Activated CD4-positive, alpha-beta memory T cell treated with anti-CD3 and anti-CD28 coated beads, Interleukin-2, amount 10 ng/mL, durations not matched to agents 7 days and 5 days (primary cell): ENCODE measurements around the gene TEX22. TPM values are rescaled to one million over a fixed set of nuclear protein-coding genes. Genes with fewer than 3 reads are reported as not detected.

Source experiments
- CTCF ChIA-PET: fragments of 350-600 bp; sonication (Branson Sonifier 250); formaldehyde crosslinking; loops from one replicate; lab custom pipeline; 2021; ENCODE audit warnings: antibody characterized with exemption, inconsistent platforms; lab: Charles Lee
- POLR2A ChIA-PET: fragments of 350-600 bp; sonication (Branson Sonifier 250); formaldehyde crosslinking; loops from one replicate; lab custom pipeline; 2021; ENCODE audit warnings: antibody characterized with exemption; lab: Charles Lee
- DNase-seq: peaks from one replicate; pipeline ENCODE4 v3.0.0-alpha.2; 2020
- H3K27ac Mint-ChIP-seq: one replicate; pipeline ENCODE4 v1.8.0; 2021; ENCODE audit warnings: mild to moderate bottlenecking, mixed read lengths
- H3K27me3 Mint-ChIP-seq: one replicate; pipeline ENCODE4 v1.8.0; 2021; ENCODE audit warnings: mixed read lengths
- H3K36me3 Mint-ChIP-seq: one replicate; pipeline ENCODE4 v1.8.0; 2021; ENCODE audit warnings: low read depth, mixed read lengths
- H3K4me1 Mint-ChIP-seq: one replicate; pipeline ENCODE4 v1.8.0; 2021; ENCODE audit warnings: mixed read lengths
- H3K4me3 Mint-ChIP-seq: one replicate; pipeline ENCODE4 v1.8.0; 2021; ENCODE audit warnings: mild to moderate bottlenecking, mixed read lengths
- H3K9me3 Mint-ChIP-seq: one replicate; pipeline ENCODE4 v1.8.0; 2021; ENCODE audit warnings: mixed read lengths
- total RNA-seq, 2 experiments: library from RNA; stranded (reverse); gene quantifications; one replicate each; pipeline ENCODE4 v1.2.3, GENCODE V29; 2021

The TEX22 gene
- total RNA-seq, 2 experiments from 2014 or later: 2.6 to 4.4 TPM

DNA sequence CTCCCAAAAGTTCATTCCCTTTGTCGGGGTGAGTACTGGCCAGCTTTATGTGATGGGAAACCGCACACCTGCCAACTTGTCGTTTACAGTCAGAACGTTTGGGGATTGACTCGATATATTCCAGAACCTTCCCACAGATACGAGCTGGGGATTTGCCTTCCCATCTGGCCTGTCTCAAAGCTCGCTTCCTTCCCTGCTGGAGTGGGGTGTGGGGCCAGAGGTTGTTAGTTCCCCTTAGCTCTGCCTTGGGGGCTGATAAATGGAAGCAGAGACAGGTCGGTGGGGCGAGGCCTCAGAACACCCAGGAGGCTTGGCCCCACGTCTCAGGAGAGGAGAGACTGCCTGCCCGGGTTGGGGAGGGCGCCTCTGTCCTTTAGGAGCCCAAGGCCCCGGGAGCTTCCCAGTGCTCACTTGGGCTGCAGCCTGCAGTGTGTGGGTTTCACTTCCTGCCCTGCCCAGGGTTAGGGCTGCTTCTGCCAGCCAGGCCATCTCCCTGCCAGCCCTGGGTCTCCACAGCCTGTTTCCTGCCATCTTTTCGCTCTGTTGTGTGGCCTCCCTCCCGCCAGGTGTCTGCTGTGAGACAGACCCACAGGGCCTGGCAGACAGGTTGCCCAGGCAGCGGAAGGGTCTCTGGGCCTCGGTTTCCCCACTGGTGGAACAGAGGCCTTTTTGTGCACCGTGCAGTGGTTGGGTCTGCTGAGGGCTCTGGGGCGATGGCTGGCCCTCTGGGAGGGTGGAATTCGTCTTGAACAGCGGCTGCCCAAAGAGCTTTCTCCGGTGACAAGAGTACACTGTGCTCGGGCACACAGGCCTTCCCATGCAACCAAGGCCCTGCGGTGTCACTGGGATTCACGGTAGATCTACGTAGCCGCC is 8.1 kb upstream of the TEX22 start:
- H3K36me3 Mint-ChIP-seq: no peaks in the 10 kb centered on the region
- peaks cover 15% of the 10 kb centered on the region for H3K4me1 Mint-ChIP-seq
- no peak overlapping the region for H3K4me3 Mint-ChIP-seq
- no peak for DNase-seq
- H3K27ac Mint-ChIP-seq: no peak overlapping the region
- H3K9me3 Mint-ChIP-seq: no peaks in the 10 kb centered on the region
- H3K27me3 Mint-ChIP-seq: no peaks in the 10 kb centered on the region
- CTCF ChIA-PET: interaction anchor here (0.7 to 1.3 kb wide), 4 partner anchors 8 to 90 kb away, joined by 3 to 4 read pairs (median 3); partner anchors contain the start of gene TEX22
- POLR2A ChIA-PET: interaction anchor here (0.8 to 1.8 kb wide), 3 partner anchors 8 to 96 kb away, joined by 3 to 11 read pairs (median 5); partner anchors contain the start of genes CRIP1 and TEX22

DNA sequence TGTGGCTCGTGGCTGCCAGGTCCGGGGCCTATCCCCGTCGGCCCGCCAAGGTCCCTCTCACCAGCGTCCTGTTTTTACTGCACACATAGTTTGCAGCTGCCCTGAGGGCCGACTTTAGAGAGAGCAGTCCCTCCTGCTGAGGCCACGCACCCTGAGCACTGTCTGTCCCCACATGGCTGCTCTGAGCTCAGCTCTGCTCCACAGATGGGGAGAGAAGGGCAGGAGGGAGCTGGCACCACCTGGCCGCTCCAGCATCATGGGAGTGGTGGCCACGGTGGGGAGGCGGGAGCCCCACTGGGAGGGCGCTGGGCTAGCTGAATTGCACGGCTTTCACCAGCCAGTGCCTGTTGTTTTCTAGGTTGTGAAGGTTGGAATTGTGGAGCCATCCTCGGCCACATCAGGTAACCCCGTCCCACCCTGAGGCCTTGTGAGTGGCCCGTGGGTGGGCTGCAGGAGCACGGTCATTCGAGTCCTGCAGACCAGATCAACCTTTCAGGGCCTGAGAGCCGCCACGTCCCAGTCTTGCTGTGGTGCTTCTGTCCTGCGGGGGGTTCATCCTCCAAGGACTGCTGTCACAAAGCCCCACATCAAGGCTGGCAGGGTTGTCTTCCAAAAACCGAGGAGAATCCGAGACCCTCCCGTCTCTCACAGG is 7.4 kb upstream of the TEX22 start:
- no peaks in the 10 kb centered on the region for H3K27me3 Mint-ChIP-seq
- no peaks in the 10 kb centered on the region for H3K36me3 Mint-ChIP-seq
- no peaks in the 10 kb centered on the region for H3K9me3 Mint-ChIP-seq
- peaks cover 15% of the 10 kb centered on the region for H3K4me1 Mint-ChIP-seq
- H3K27ac Mint-ChIP-seq: no peak overlapping the region
- ChIA-PET POLR2A (interaction anchor here (1.2 kb wide), 1 partner anchor 95 kb away, joined by 3 read pairs; the partner anchor contains the start of gene CRIP1), CTCF (no interaction called here)
- DNase-seq: no peak
- no peak overlapping the region for H3K4me3 Mint-ChIP-seq

DNA sequence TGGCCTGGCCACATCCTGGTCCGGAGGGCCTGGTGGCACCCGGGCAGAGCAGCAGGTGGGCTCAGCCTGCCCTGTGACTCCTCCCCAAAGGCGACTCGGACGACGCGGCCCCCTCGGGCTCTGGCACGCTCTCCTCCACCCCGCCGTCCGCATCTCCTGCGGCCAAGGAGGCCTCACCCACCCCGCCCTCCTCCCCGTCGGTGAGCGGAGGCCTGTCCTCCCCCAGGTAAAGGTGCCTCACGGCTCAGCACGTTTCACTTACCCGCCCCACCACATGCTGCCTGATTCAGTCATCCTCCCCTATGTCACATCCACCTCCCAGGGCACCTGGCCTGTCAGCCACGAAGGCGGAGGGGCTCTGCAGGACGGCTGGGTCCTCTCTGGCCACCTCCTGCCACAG is 6.8 kb upstream of the TEX22 start:
- POLR2A ChIA-PET: interaction anchor here (1.2 to 1.5 kb wide), 2 partner anchors 95 to 99 kb away, joined by 3 read pairs; partner anchors contain the start of gene CRIP1
- Mint-ChIP-seq H3K36me3 (no peaks in the 10 kb centered on the region), H3K27ac (no peak overlapping the region), H3K9me3 (no peaks in the 10 kb centered on the region), H3K4me3 (no peak overlapping the region), H3K4me1 (peaks cover 15% of the 10 kb centered on the region), H3K27me3 (no peaks in the 10 kb centered on the region)
- DNase-seq: no peak
- CTCF ChIA-PET: no interaction called here

DNA sequence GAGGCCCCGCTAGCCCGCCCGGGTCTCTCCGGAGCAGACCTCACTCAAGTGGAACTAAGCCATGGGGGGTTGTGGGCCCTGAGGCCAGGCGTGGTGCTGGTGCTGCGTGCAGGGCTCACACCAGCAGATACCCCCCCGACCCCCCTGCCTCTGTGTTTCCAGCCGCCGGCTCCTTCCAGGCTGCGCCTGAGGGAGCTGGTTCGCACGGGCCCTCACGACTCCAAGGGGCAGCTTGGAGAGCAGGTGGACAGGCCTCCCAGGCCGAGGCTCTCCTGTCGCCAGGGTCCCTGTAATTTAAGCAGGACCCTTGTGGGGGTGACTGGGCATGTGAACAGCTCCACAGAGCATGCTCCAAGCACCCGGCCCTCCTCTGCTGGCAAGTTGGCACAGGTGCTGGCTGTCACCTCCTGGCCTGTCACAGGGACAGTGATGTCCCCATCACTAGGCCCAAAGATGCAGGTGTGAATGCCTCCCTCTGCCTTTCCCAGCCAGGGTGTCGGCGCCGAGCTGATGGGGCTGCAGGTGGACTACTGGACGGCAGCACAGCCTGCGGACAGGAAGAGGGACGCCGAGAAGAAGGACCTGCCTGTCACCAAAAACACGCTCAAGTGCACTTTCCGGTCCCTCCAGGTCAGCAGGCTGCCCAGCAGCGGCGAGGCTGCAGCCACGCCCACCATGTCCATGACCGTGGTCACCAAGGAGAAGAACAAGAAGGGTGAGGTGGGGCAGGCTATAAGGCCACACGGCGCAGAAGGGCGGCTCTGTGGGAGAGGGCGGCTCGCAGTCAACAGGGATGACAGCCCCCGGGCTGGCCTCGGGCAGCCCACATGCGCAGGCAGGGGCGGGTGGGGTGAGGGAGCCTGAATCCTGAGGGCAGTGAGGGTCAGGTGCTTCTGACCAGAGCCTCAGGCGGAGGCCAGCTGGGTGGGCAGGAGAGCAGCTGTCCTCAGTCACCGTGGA is 5.9 kb upstream of the TEX22 start:
- ChIA-PET CTCF (no interaction called here), POLR2A (interaction anchor here (0.6 to 1.5 kb wide), 2 partner anchors 19 to 98 kb away, joined by 3 read pairs; no protein-coding TSS in a partner anchor)
- DNase-seq: no peak
- Mint-ChIP-seq H3K4me1 (peaks cover 15% of the 10 kb centered on the region), H3K36me3 (no peaks in the 10 kb centered on the region), H3K9me3 (no peaks in the 10 kb centered on the region), H3K4me3 (no peak overlapping the region), H3K27me3 (no peaks in the 10 kb centered on the region), H3K27ac (no peak overlapping the region)

DNA sequence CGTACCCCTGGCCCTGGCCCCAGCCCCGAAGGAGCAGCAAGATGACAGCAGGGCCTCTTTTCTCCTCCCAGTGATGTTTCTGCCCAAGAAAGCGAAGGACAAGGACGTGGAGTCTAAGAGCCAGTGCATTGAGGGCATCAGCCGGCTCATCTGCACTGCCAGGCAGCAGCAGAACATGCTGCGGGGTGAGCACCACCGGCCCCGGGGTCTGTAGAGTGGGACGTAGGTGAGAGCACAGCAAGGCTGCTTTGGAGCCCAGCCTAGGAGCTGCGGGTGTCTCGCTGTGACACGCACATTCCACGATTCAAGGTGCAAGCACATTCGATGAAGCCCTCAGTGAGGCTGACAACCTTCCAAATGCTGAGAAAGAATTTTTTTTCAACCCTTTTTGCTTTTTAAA is 5.2 kb upstream of the TEX22 start:
- Mint-ChIP-seq H3K4me1 (peaks cover 19% of the 10 kb centered on the region), H3K27me3 (no peaks in the 10 kb centered on the region), H3K27ac (no peak overlapping the region), H3K36me3 (no peaks in the 10 kb centered on the region), H3K4me3 (no peak overlapping the region), H3K9me3 (no peaks in the 10 kb centered on the region)
- DNase-seq: no peak
- ChIA-PET POLR2A (no interaction called here), CTCF (no interaction called here)

DNA sequence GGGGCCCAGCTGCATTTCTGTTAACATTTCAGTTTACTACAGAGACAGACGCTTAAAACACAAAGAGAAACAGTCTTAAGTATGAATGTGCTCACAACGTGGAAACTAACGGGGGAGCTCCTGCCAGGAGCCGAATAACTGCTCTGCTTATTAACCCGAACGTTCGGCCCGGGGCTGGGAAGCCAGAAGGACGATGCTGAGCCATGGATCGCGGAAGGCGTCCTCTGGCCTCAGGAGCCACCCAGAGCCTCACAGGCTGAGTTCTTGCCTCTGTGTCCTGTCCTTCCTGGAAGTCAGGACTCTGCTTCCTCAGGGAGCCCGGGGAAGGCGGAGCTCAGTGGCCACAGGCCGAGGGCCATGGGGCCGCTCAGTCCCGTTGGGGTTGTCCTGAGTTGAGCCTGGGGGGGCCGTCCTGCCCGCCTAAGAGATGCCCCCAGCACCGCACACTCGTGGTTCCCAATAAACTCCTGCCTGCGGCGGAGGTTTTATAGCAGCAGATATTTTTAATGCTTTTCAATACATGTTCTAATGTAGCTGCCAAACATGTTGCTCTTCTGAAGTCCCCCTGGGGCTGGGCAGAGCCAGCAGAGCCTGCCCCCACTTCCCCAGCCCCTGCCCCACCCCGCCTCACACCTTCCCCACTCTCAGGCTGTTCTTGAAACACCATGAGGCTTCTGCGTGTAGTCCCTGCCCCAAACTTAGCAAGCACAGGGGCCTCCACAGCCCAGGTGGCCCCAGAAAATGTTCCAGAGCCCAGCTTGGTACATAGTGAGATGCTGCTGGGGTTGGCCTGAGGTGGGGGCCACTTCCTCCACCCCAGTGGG is 3.4 kb upstream of the TEX22 start:
- H3K4me3 Mint-ChIP-seq: no peak overlapping the region
- DNase-seq: no peak
- peaks cover 10% of the 10 kb centered on the region for H3K36me3 Mint-ChIP-seq
- H3K27ac Mint-ChIP-seq: no peak overlapping the region
- H3K9me3 Mint-ChIP-seq: no peaks in the 10 kb centered on the region
- POLR2A ChIA-PET: no interaction called here
- CTCF ChIA-PET: no interaction called here
- no peaks in the 10 kb centered on the region for H3K27me3 Mint-ChIP-seq
- peaks cover 26% of the 10 kb centered on the region for H3K4me1 Mint-ChIP-seq

DNA sequence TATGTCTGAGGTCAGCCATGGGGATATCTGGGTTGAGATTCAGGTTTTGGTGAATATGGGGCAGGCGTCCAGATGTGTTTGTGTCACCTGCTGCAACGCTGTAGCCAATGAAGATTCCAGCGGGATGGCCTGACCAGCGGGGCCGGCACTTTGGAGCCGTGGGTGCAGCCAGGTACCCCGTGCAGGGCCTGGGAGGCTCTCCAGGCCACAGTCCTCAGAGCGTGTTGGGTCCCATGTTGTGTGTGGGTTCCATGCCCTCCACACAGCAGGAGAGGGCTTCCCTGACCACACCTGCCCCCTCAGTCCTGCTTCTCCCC is 2.8 kb upstream of the TEX22 start:
- ChIA-PET CTCF (no interaction called here), POLR2A (no interaction called here)
- no peak overlapping the region for H3K27ac Mint-ChIP-seq

DNA sequence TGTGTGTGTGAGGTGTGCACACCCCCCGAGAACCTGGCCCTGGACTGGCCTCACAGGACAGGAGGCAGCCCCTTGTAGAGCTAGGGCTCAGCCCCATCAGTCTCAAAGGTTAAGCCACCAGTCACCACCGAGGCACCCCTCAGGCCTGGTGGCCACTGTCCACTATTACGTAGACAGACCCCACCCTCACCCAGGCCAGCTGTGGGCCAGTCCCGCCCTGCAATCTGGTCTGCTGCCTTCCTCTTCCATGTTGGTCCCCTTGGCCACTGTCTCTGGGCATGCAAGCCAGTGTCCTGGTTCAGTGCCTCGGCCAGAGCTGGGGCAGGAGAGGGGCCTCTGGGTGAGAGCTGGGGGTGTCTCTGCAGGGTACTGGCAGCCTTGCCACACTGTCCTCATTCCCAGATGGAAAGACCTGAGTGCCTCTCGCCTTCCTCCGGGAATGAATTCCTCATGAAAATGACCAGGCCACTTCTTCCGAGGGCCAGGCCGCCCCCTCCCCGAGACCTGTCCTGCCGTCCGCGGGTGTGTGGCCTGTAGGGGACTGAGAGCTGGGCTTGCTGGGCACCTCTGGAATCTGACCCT is 897 bp upstream of the TEX22 start:
- CTCF ChIA-PET: interaction anchor here (0.7 to 2.3 kb wide), 3 partner anchors 8 to 131 kb away, joined by 3 to 9 read pairs (median 5); no protein-coding TSS in a partner anchor
- H3K9me3 Mint-ChIP-seq: peaks cover 4% of the 10 kb centered on the region
- peaks cover 28% of the 10 kb centered on the region for H3K36me3 Mint-ChIP-seq
- H3K4me1 Mint-ChIP-seq: peaks cover 23% of the 10 kb centered on the region
- DNase-seq: no peak
- peak overlapping the region; percentile 44 for H3K4me3 Mint-ChIP-seq
- peak overlapping the region; percentile 65 for H3K27ac Mint-ChIP-seq
- POLR2A ChIA-PET: interaction anchor here (0.6 to 2.2 kb wide), 11 partner anchors 8 to 377 kb away, joined by 3 to 11 read pairs (median 5); partner anchors contain the start of gene CDCA4
- H3K27me3 Mint-ChIP-seq: no peaks in the 10 kb centered on the region

More for the DNA sequence above, 2.8 kb upstream of the TEX22 start:
- no peak for DNase-seq
- no peaks in the 10 kb centered on the region for H3K9me3 Mint-ChIP-seq
- H3K4me3 Mint-ChIP-seq: no peak overlapping the region
- H3K36me3 Mint-ChIP-seq: peaks cover 16% of the 10 kb centered on the region
- H3K4me1 Mint-ChIP-seq: peaks cover 26% of the 10 kb centered on the region
- H3K27me3 Mint-ChIP-seq: no peaks in the 10 kb centered on the region

DNA sequence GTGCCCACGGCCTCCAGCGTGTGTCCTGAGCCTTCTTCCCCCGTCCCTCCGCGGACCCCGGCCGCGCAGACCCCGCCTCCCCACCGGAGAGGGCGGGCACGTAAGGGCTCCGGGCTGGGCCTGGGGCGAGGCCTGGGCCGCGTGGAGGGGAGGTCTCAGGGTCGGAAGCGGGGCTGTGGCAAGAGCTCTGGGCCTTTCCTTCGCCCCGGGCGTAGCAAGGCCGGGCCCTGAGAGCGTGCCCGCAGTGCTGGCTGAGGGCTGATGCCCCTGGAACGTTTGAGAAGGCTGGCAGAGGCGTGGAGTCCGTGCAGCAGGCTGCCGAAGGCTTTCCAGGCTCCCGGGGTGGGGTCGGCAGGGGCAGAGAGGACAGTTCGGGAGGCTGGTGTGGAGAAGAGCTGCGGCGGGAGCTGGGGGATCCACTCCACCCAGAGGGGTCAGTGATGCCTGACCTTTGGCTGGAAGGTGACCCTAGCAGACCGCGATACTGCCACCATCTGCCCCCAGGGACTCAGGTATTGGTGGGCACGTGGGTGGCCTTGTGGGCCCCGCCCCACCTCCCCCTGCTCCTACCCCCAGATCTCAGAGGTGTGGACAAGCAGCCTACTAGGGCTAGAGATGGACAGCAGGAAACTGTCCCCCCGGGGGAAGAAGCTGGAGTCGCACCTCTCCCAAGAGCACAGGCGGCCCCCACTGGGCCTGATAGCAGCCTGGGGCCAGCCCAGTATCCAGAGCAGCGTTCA is 558 bp downstream of the TEX22 start:
- H3K4me3 Mint-ChIP-seq: peak overlapping the region; percentile 89
- ChIA-PET CTCF (interaction anchor here (0.6 to 2.3 kb wide), 3 partner anchors 21 to 130 kb away, joined by 3 to 5 read pairs (median 3); partner anchors contain the start of gene MTA1), POLR2A (interaction anchor here (0.6 to 2.3 kb wide), 10 partner anchors 9 to 91 kb away, joined by 3 to 11 read pairs (median 4); partner anchors contain the start of gene MTA1)
- H3K27ac Mint-ChIP-seq: peak overlapping the region; percentile 82
- peaks cover 4% of the 10 kb centered on the region for H3K9me3 Mint-ChIP-seq
- DNase-seq: peak; percentile 54
- peaks cover 24% of the 10 kb centered on the region for H3K4me1 Mint-ChIP-seq
- H3K36me3 Mint-ChIP-seq: peaks cover 28% of the 10 kb centered on the region
- H3K27me3 Mint-ChIP-seq: no peaks in the 10 kb centered on the region

DNA sequence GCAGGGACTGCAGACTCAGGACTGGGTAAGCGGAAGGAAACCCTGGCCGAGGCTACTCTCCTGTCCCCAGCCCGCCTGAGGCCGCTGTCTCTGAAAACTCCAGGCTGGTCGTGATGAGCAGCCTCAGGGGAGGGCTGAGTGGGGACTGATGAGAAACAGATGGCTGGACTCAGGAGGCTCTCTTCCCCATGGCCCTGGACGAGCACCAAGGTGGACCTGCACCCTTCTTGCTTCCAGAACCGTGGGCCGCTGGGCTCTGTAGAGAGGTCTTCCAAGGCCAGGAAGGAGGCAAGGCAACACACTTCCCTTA is 1.1 kb downstream of the TEX22 start:
- H3K9me3 Mint-ChIP-seq: peaks cover 4% of the 10 kb centered on the region

DNA sequence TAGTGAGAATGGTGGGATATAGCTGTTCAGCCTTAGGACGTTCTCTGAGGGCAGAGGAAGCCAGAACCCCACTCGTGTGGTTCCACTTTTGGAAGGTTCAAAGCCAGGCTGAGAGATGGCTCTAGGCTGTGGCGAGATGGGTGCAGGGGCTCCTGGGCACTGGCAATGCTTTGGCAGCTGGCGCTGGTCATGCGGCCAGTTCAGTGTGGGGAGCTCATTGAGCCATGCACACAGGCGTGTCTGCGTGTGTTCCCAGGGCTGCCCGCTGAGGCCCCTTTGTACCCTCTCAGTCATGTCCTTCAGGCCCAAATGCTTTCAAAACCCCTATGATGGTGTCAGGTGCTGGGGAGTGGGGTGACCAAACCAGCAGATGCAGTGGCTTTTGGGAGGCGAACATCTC is 1.7 kb downstream of the TEX22 start:
- POLR2A ChIA-PET: interaction anchor here (1.1 to 2.3 kb wide), 4 partner anchors 13 to 82 kb away, joined by 3 to 10 read pairs (median 8); partner anchors contain the start of gene MTA1
- peaks cover 4% of the 10 kb centered on the region for H3K9me3 Mint-ChIP-seq

More for the DNA sequence above, 1.1 kb downstream of the TEX22 start:
- peaks cover 29% of the 10 kb centered on the region for H3K4me1 Mint-ChIP-seq
- ChIA-PET CTCF (interaction anchor here (1.4 kb wide), 1 partner anchor 81 kb away, joined by 3 read pairs; no protein-coding TSS in a partner anchor), POLR2A (interaction anchor here (1.1 to 2.3 kb wide), 5 partner anchors 10 to 82 kb away, joined by 3 to 11 read pairs (median 9); partner anchors contain the start of gene MTA1)
- no peaks in the 10 kb centered on the region for H3K27me3 Mint-ChIP-seq
- peaks cover 28% of the 10 kb centered on the region for H3K36me3 Mint-ChIP-seq
- no peak for DNase-seq
- H3K4me3 Mint-ChIP-seq: peak overlapping the region; percentile 89
- H3K27ac Mint-ChIP-seq: peak overlapping the region; percentile 82

More for the DNA sequence above, 1.7 kb downstream of the TEX22 start:
- no peak overlapping the region for H3K27ac Mint-ChIP-seq
- peaks cover 28% of the 10 kb centered on the region for H3K36me3 Mint-ChIP-seq
- no peak for DNase-seq
- peak overlapping the region; percentile 89 for H3K4me3 Mint-ChIP-seq
- CTCF ChIA-PET: no interaction called here
- H3K4me1 Mint-ChIP-seq: peaks cover 35% of the 10 kb centered on the region
- no peaks in the 10 kb centered on the region for H3K27me3 Mint-ChIP-seq
